HepG2 (cell line): ENCODE results near the gene NDUFB10. TPM values are rescaled to one million over a fixed set of nuclear protein-coding genes. Genes with fewer than 3 reads are reported as not detected.

Experiments used
- AGO2 ChIP-seq: fragments of 200-400 bp; formaldehyde crosslinking; optimal IDR thresholded peaks from 2 replicates; pipeline ENCODE3; 2017; ENCODE audit warnings: mild to moderate bottlenecking, low read depth, low read length, moderate library complexity
- AKAP8 ChIP-seq: sonication (generic); formaldehyde crosslinking; IDR thresholded peaks from 2 replicates; pipeline ENCODE4 v1.5.1; 2020; ENCODE audit warnings: mild to moderate bottlenecking, missing genetic modification reagents
- CREB1 ChIP-seq, 2 experiments: fragments of 450-650 bp in 1 of 2; IDR thresholded peaks; 2 replicates each; pipeline ENCODE4 v1.6.1; 2016 to 2017; ENCODE audit warnings: control low read depth in 1 of 2, mild to moderate bottlenecking in 1 of 2, missing compliant biosample characterization in 1 of 2, missing genetic modification characterization in 1 of 2
- EHMT2 ChIP-seq: fragments of 200-600 bp; sonication (generic); IDR thresholded peaks from 2 replicates; pipeline ENCODE4 v1.7.0; 2017; ENCODE audit warnings: antibody characterized with exemption, low read depth, low read length, borderline replicate concordance
- KLF12 ChIP-seq: sonication (generic); formaldehyde crosslinking; IDR thresholded peaks from 2 replicates; pipeline ENCODE4 v1.4.0; 2020; ENCODE audit warnings: missing genetic modification reagents, borderline replicate concordance
- MED8 ChIP-seq: sonication (generic); formaldehyde crosslinking; IDR thresholded peaks from 2 replicates; pipeline ENCODE4 v1.8.1; 2023; ENCODE audit warnings: mild to moderate bottlenecking, missing genetic modification reagents; ENCODE audit not compliant: insufficient replicate concordance
- SP140L ChIP-seq: sonication (generic); formaldehyde crosslinking; IDR thresholded peaks from 2 replicates; pipeline ENCODE4 v1.4.0; 2020; ENCODE audit warnings: missing genetic modification reagents, borderline replicate concordance
- TCF7 ChIP-seq: sonication (generic); IDR thresholded peaks from 2 replicates; pipeline ENCODE4 v1.6.1; 2016; ENCODE audit warnings: antibody characterized with exemption, low read depth
- ZNF513 ChIP-seq: sonication (generic); formaldehyde crosslinking; conservative IDR thresholded peaks from 2 replicates; pipeline ENCODE4 v1.5.0; 2020; ENCODE audit warnings: missing genetic modification reagents
- ZNF564 ChIP-seq: sonication (generic); formaldehyde crosslinking; IDR thresholded peaks from 2 replicates; pipeline ENCODE4 v1.8.1; 2023; ENCODE audit warnings: mild to moderate bottlenecking, missing genetic modification reagents
- ZNF572 ChIP-seq: sonication (generic); formaldehyde crosslinking; IDR thresholded peaks from 2 replicates; pipeline ENCODE4 v1.5.1; 2020; ENCODE audit warnings: mild to moderate bottlenecking, missing genetic modification reagents
- ZNF576 ChIP-seq: sonication (generic); formaldehyde crosslinking; IDR thresholded peaks from 2 replicates; pipeline ENCODE4 v1.4.0; 2020; ENCODE audit warnings: mild to moderate bottlenecking, missing genetic modification reagents
- ZNF629 ChIP-seq: sonication (generic); formaldehyde crosslinking; conservative IDR thresholded peaks from 2 replicates; pipeline ENCODE4 v1.5.0; 2020; ENCODE audit warnings: missing genetic modification reagents
- ZNF660 ChIP-seq: sonication (generic); formaldehyde crosslinking; IDR thresholded peaks from 2 replicates; pipeline ENCODE4 v1.5.1; 2020; ENCODE audit warnings: mild to moderate bottlenecking, low read depth, missing genetic modification reagents, borderline replicate concordance
- ZNF670 ChIP-seq: sonication (generic); formaldehyde crosslinking; IDR thresholded peaks from 2 replicates; pipeline ENCODE4 v1.8.0; 2022; ENCODE audit warnings: mild to moderate bottlenecking, missing genetic modification reagents, borderline replicate concordance
- ZNF691 ChIP-seq: sonication (generic); formaldehyde crosslinking; IDR thresholded peaks from 2 replicates; pipeline ENCODE4 v1.4.0; 2020; ENCODE audit warnings: missing genetic modification reagents, low read depth, mild to moderate bottlenecking, borderline replicate concordance
- polyA plus RNA-seq, 8 experiments: library from polyadenylated mRNA; depleted of rRNA in 3 of 8; stranded (reverse) in 7 of 8; unstranded in 1 of 8; fragments of >200 nt; fragmentation: Illumina TruSeq in 4 of 8; extraction: Trizol in 4 of 8; gene quantifications; 2 replicates each; pipeline versions ENCODE4 v1.2.1 to v1.2.3, GENCODE V29; 2011 to 2016; ENCODE audit warnings: low read depth in 4 of 8, missing spikeins in 1 of 8, mixed read lengths in 1 of 8; ENCODE audit not compliant: insufficient read depth in 1 of 8
- total RNA-seq, 5 experiments: library from RNA; depleted of rRNA; stranded (reverse); fragments of >200 nt; fragmentation: Illumina TruSeq; extraction: Trizol; gene quantifications; 2 replicates each; pipeline ENCODE4 v1.2.3, GENCODE V29; 2016; ENCODE audit warnings: low read depth in 1 of 5
- TF ChIP-seq, protein P1 (sequence below): sonication (generic); formaldehyde crosslinking; IDR thresholded peaks from 2 replicates; pipeline ENCODE4 v1.5.0; 2020; ENCODE audit warnings: mild to moderate bottlenecking, missing genetic modification reagents
- TF ChIP-seq, protein P2 (sequence below): sonication (generic); formaldehyde crosslinking; IDR thresholded peaks from 2 replicates; pipeline ENCODE4 v1.4.0; 2020; ENCODE audit warnings: mild to moderate bottlenecking, missing genetic modification reagents

NDUFB10 gene
- total and polyA plus RNA-seq, 2 of the 13 experiments (the other 11 are each of a cell fraction or from before 2014, with no cell fraction given), result 68.6 to 157 TPM

GRCh38 chr16:1971796-1972489, 12.6 kb downstream of the NDUFB10 start, which contains the start of gene TBL3 (continued):
- TF ChIP-seq, protein P1, sequence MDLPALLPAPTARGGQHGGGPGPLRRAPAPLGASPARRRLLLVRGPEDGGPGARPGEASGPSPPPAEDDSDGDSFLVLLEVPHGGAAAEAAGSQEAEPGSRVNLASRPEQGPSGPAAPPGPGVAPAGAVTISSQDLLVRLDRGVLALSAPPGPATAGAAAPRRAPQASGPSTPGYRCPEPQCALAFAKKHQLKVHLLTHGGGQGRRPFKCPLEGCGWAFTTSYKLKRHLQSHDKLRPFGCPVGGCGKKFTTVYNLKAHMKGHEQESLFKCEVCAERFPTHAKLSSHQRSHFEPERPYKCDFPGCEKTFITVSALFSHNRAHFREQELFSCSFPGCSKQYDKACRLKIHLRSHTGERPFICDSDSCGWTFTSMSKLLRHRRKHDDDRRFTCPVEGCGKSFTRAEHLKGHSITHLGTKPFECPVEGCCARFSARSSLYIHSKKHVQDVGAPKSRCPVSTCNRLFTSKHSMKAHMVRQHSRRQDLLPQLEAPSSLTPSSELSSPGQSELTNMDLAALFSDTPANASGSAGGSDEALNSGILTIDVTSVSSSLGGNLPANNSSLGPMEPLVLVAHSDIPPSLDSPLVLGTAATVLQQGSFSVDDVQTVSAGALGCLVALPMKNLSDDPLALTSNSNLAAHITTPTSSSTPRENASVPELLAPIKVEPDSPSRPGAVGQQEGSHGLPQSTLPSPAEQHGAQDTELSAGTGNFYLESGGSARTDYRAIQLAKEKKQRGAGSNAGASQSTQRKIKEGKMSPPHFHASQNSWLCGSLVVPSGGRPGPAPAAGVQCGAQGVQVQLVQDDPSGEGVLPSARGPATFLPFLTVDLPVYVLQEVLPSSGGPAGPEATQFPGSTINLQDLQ (CRISPR knock-in tag), result peak; percentile 82; the same call in 1 of the 2 replicates
- TF ChIP-seq ZNF564 (no peak), ZNF670 (CRISPR knock-in tag) (peak; percentile 94), CREB1 (IDR thresholded peaks at IDR 0.05) (peak; percentile 100), CREB1 (CRISPR knock-in tag; IDR thresholded peaks at IDR 0.05) (peak; percentile 100), AKAP8 (CRISPR knock-in tag) (peak; percentile 93), MED8 (CRISPR knock-in tag) (peak; percentile 92), KLF12 (CRISPR knock-in tag) (peak; percentile 95), ZNF660 (no peak), ZNF572 (CRISPR knock-in tag) (no peak), ZNF513 (CRISPR knock-in tag) (0 out of 2 replicates have a peak, but pooled peaks have one; percentile 24), ZNF576 (CRISPR knock-in tag) (0 out of 2 replicates have a peak, but pooled peaks have one; percentile 46), ZNF629 (CRISPR knock-in tag) (0 out of 2 replicates have a peak, but pooled peaks have one; percentile 13), SP140L (CRISPR knock-in tag) (no peak), AGO2 (peak; percentile 41), EHMT2 (no peak), ZNF691 (peak; percentile 92), TCF7 (no peak)
- TF ChIP-seq, protein P2, sequence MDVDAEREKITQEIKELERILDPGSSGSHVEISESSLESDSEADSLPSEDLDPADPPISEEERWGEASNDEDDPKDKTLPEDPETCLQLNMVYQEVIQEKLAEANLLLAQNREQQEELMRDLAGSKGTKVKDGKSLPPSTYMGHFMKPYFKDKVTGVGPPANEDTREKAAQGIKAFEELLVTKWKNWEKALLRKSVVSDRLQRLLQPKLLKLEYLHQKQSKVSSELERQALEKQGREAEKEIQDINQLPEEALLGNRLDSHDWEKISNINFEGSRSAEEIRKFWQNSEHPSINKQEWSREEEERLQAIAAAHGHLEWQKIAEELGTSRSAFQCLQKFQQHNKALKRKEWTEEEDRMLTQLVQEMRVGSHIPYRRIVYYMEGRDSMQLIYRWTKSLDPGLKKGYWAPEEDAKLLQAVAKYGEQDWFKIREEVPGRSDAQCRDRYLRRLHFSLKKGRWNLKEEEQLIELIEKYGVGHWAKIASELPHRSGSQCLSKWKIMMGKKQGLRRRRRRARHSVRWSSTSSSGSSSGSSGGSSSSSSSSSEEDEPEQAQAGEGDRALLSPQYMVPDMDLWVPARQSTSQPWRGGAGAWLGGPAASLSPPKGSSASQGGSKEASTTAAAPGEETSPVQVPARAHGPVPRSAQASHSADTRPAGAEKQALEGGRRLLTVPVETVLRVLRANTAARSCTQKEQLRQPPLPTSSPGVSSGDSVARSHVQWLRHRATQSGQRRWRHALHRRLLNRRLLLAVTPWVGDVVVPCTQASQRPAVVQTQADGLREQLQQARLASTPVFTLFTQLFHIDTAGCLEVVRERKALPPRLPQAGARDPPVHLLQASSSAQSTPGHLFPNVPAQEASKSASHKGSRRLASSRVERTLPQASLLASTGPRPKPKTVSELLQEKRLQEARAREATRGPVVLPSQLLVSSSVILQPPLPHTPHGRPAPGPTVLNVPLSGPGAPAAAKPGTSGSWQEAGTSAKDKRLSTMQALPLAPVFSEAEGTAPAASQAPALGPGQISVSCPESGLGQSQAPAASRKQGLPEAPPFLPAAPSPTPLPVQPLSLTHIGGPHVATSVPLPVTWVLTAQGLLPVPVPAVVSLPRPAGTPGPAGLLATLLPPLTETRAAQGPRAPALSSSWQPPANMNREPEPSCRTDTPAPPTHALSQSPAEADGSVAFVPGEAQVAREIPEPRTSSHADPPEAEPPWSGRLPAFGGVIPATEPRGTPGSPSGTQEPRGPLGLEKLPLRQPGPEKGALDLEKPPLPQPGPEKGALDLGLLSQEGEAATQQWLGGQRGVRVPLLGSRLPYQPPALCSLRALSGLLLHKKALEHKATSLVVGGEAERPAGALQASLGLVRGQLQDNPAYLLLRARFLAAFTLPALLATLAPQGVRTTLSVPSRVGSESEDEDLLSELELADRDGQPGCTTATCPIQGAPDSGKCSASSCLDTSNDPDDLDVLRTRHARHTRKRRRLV (CRISPR knock-in tag), result 0 out of 2 replicates have a peak, but pooled peaks have one; percentile 71
